Pulmonary artery endothelial cell (primary cell): ENCODE measurements around the gene SCAND1. TPM values are rescaled to one million over a fixed set of nuclear protein-coding genes. Genes with fewer than 3 reads are reported as not detected.
"Not testable (repeated sequence)": the region's sequence is repeated elsewhere in the genome, so short reads cannot be mapped to it uniquely, and the experiment has no call there.

Source experiments
- DNase-seq: peaks from one replicate; pipeline ENCODE4 v3.0.0-alpha.2; 2011; ENCODE audit warnings: low read depth, low spot score
- total RNA-seq: library from RNA; depleted of rRNA; stranded (reverse); fragments of >200 nt; gene quantifications from 2 replicates; pipeline ENCODE4 v1.2.3, GENCODE V29; 2014

SCAND1 gene
- total RNA-seq, 1 donor from 2014 or later, result 80.4 TPM

DNA sequence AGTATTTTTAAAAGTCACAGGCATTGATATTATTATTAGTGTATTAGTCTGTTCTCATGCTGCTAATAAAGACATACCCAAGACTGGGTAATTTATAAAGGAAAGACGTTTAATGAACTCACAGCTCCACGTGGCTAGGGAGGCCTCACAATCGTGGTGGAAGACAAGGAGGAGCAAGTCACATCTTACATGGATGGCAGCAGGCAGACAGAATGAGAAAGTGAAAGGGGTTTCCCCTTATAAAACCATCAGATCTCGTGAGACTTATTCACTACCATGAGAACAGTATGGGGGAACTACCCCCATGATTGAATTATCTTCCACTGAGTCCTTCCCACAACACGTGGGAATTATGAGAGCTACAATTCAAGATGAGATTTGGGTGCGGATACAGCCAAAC lies 5.0 kb upstream of the SCAND1 start:
- DNase-seq, result not testable (repeated sequence)

DNA sequence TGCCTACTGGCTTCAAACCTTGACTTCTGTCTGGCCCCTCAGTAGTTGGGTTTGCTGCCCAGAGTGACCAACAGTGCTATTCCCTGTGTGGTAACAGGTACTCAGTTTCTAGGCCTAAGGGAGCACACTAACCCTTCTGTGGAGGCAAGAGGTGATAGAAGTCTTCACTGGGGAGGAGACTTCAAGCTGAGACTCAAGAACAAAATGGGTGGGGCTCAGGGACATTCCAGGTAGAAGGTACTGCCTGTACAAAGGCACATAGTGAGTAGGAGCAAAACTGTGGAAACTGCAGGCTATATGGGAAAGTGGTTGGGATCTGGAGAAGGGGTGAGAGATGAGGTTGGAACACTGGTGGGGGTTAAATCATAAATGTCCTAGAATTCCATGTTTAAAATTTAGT lies 2.3 kb upstream of the SCAND1 start:
- no peak for DNase-seq

DNA sequence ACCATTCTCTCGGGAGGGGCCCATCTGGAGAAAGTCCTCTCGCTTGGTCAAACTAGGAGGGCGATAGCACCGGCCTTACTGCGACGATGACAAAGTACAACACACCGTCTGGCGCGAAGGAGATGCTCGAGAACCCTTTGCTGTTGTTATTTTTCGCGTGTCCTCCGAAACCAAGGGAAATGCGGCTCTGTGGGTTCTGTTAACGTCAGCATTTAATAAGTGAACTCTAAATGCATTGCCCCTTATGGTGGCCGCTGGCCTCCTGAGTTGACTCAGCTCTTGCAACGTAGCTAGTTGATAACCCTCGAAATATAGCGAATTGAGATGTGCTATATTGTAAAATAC lies 577 bp upstream of the SCAND1 start:
- no peak for DNase-seq

- DNase-seq, result no peak
Observed at GRCh38 chr20:35953387-35954199, 709 bp downstream of the SCAND1 start.

DNA sequence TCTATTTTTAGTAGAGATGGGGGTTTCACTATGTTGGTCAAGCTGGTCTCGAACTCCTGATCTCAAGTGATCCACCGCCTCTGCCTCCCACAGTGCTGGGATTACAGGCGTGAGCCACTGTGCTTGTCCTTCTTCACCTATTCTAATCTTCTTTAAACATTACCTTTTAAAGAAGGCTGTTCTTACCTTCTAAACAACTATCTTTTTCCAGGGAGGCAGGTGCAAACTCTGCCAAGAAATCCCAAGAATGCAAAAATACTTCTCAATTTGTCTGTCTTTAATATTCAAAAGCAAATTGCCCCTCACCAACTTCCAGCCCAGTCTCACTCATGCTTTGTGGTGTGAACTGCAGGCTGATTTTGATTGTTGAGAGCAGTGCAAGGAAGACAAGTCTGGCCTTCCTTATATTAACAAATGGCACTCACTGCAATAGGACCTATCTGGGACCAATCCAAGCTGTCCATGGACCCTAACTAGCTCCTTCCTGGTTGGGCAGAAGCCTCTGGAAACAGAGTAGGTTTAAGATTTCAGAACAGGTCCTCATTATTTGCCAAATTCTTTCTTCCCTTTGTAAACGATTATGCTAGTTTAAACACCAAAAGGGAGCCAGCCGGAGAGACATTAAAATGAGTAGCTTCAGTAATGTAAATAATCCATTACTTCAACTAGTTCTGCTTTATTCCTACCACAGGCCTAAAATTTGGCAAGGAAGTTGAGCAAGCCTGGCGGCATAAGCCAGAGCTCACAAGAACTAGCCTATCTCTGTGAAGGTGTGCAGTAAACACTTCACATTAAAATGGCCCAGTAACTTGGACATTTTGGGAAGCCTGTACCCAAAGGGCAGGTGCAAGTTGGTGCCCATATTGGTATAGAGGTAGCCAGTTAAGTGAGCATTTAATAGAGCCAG lies 1.6 kb downstream of the SCAND1 start:
- DNase-seq, result no peak

DNA sequence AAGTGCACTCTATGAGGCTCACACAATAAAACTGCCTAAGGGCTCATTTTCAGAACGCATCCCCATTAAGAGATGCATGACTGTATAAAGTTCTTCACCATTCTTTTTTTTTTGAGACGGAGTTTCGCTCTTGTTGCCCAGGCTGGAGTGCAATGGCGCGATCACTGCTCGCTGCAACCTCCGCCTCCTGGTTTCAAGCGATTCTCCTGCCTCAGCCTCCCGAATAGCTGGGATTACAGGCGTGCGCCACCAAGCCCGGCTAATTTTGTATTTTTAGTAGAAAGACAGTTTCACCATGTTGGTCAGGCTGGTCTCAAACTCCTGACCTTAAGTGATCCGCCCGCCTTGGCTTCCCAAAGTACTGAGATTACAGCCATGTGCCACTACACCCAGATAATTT lies 2.2 kb downstream of the SCAND1 start:
- DNase-seq, result not testable (repeated sequence)

- no peak for DNase-seq
Observed at GRCh38 chr20:35950093-35950492, 4.2 kb downstream of the SCAND1 start.

GRCh38 chr20:35947907-35948306 lies 6.4 kb downstream of the SCAND1 start:
- DNase-seq, result no peak

GRCh38 chr20:35947489-35947888 lies 6.8 kb downstream of the SCAND1 start:
- no peak for DNase-seq

- no peak for DNase-seq
Observed at GRCh38 chr20:35942243-35942642, 12.1 kb downstream of the SCAND1 start.

- DNase-seq, result no peak
Observed at GRCh38 chr20:35941620-35942019, 12.7 kb downstream of the SCAND1 start.

- no peak for DNase-seq
Observed at GRCh38 chr20:35939264-35939663, 15.0 kb downstream of the SCAND1 start.

GRCh38 chr20:35934050-35934449 lies 20.3 kb downstream of the SCAND1 start:
- no peak for DNase-seq

DNA sequence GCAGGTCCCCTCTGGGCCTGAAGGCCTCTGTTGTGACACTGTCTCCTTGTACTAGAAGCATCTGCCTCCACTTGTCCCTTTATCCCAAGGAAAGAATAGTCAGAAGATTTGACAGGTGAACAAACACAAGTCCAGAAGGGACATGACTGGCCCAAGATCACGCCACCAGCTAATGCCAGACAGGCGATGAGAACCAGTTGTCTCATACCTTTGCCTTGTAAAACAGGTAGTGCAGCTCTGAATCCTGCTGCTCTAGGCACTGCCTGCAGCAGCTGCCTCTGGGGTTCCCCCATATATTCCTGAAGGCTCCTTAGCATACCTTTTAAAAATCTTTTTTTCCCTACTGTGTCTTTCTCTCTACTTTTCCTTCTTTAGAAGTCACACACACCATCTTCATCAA lies 25.0 kb downstream of the SCAND1 start:
- no peak for DNase-seq

DNA sequence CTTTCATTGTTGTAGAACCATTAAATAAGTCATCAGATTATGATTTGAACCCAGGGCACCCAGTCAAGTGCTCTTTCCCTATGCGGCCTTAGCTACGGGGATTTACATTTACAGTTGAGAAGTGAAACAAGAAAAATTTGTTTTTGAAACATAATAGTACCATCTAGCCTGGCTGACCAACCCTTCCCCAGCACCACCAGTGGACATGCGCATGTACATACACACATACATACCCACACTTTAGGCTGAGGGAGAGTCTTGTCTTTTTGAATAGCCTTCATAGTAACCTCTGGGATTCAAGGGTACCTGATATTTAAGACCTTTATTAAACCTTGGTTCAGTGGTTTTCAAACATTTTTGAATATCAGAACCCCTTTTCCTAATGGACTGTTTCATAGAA lies 33.8 kb downstream of the SCAND1 start:
- DNase-seq, result no peak

DNA sequence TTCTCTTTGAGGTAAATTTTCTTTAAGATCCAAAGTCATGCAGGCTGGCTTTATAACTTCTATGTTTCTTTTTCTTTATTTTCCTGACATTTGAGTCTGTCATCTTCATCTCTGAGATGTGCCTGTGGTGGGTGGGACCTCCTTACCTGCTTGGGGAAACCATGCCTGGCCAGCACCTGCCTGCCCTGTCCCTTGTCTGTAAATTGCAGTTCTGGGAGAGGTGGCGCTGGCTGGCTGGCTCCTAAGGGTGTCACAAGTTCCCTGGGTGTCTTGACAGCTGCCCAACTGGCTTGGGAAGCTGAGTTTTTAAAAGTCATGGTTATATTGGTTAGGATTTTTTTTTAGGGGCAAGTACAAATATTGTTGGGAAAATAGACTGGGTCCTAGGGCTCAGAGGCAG lies 36.3 kb downstream of the SCAND1 start:
- no peak for DNase-seq

DNA sequence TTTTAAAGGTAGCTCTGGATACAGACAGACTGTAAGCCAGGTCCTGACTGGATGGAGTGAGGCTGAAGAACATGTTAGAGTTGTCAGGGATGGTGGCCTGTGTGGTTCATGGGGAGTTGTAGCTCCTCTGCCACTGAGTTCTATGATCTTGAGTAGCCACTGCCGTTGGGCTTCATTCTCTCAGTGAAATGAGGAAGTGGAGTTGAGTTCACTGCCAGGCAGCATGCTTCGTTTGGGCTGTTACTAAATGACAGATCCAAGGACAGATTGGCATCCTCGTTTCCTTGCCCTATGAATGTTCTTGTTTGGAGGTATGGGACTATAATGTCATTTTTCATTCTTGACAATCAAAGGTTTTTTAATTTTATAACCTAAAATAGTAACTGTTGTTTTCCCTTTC lies 37.2 kb downstream of the SCAND1 start:
- no peak for DNase-seq

DNA sequence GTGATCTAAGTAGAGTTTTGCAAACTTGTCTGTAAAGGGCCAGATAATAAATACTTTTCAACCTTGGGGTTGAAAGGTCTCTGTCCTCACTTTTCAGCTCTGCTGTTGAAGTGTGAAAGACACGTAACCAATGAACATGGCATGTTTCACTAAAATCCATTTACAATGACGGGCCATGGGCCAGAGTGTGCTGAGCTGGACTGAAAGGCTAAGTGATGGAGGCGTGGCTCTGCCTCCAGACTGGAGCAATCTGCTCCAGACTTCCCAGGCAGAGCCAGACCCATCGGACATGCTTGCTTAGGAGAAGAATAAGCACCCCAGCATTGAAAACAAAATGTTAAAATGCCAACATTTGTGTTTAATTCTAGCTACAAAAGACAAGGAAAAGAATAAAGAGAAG lies 41.4 kb downstream of the SCAND1 start:
- DNase-seq, result no peak

DNA sequence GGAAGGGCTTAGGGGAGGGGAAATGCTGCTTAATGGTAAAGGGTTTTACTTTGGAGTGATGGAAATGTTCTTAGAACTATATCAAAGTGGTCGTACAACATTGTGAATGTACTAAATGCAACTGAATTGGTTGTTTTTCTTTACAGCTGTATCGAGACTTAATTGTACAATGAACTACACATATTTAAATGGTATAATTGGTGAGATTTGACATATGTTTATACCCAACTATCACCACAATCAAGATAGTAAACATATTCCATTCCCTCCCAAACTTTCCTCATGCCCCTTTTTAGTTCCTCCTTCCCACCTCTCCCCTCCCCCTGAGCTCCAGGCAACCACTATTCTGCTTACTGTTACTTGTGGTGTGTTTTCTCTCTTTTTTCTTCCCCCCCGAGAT lies 44.0 kb downstream of the SCAND1 start:
- no peak for DNase-seq

DNA sequence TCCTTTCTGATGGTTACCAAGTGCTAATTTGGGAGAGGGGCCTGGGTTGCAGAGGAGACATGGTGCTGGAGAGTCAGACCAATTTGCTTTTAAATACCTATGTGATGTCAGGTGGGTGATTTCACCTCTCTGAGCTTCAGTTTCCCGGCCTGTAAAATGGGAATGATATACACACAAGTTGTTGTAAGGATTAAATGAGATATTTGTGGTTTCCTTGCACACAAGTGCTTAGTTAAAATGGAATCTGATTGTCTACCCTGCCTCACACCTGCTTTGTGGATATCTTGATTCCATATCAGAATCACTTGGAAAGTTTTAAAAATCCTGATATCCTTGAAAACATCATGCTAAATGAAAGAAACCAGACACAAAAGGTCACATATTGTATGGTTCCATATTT lies 44.5 kb downstream of the SCAND1 start:
- DNase-seq, result no peak

GRCh38 chr20:35909176-35909575 lies 45.1 kb downstream of the SCAND1 start:
- no peak for DNase-seq

DNA sequence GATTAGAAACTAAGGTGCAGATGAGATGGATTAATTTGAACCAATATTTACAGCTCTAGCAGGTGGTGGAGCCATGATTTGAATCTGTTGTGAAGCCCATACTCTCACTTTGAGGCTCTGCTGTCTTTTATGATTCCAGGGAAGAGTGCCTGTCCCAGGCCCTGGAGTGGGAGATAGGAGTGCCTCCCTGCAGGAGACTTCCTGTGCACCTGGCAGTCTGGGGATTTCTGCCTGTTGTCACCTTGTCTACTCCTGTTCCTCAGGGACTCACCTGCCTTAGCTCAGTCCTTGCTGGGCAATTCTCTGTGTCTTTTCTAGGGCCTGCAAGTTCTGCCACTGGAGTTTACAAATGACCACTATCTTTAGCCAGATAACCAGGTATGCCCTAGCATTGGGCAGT lies 46.3 kb downstream of the SCAND1 start:
- DNase-seq, result no peak
